GM12878 (cell line): ENCODE measurements around the gene EGR1. TPM values are rescaled to one million over a fixed set of nuclear protein-coding genes. Genes with fewer than 3 reads are reported as not detected.

Experiments used
- ATAC-seq: fragments of 200-7000 bp; cut with Tn5 transposase; 3 replicates; pipeline ENCODE4 v1.9.1; 2020; ENCODE audit warnings: mild to moderate bottlenecking, moderate library complexity
- BruUV-seq: library from RNA; stranded (reverse); fragments of 400-500 nt; replicated peaks from 2 replicates; lab custom pipeline; 2021; lab: Mats Ljungman, UMichigan
- CTCF ChIA-PET: fragments of 300-600 bp; sonication (Branson Sonifier 250); formaldehyde crosslinking; extraction: SDS; loops from one replicate; lab custom pipeline; 2021; ENCODE audit warnings: inconsistent platforms; lab: Yijun Ruan, JAX
- POLR2A ChIA-PET: fragments of 350-600 bp; formaldehyde crosslinking; extraction: SDS; loops from one replicate; lab custom pipeline; 2021; ENCODE audit warnings: inconsistent platforms; lab: Charles Lee
- RAD21 ChIA-PET: fragments of 300-600 bp; sonication (Branson Sonifier 250); formaldehyde crosslinking; loops from one replicate; lab custom pipeline; 2023; ENCODE audit warnings: antibody characterized with exemption; ENCODE audit not compliant: unreplicated experiment; lab: Charles Lee
- SMC1A ChIA-PET: fragments of 300-600 bp; sonication (Branson Sonifier 250); formaldehyde crosslinking; loops from one replicate; lab custom pipeline; 2023; ENCODE audit not compliant: unreplicated experiment, uncharacterized antibody; lab: Charles Lee
- DNase-seq: peaks from one replicate; pipeline ENCODE4 v3.0.0-alpha.2; 2011; ENCODE audit warnings: low read depth, low spot score
- FAIRE-seq: peaks from 3 replicates; lab custom pipeline; 2011; peaks lifted over from hg19 to GRCh38; lab: Jason Lieb, UNC
- H2AFZ ChIP-seq: 2 replicates; pipeline ENCODE4 v1.6.0; 2011; ENCODE audit warnings: low read depth, low read length, control low read depth; ENCODE audit not compliant: control insufficient read depth
- H3K27ac ChIP-seq: 2 replicates; pipeline ENCODE4 v1.5.1; 2011; ENCODE audit warnings: control low read depth; ENCODE audit not compliant: control insufficient read depth, insufficient read depth
- H3K27me3 ChIP-seq, 2 experiments: replicated peaks in 1 of 2; 2 replicates each; pipeline versions ENCODE4 v1.6.0 to v1.6.1; 2011; ENCODE audit warnings: low read length in 1 of 2; ENCODE audit not compliant: control insufficient read depth in 2 of 2, insufficient read depth in 2 of 2
- H3K36me3 ChIP-seq, 2 experiments: 2 replicates each; pipeline ENCODE4 v1.5.1; 2011; ENCODE audit warnings: low read length in 1 of 2; ENCODE audit not compliant: control insufficient read depth in 2 of 2, insufficient read depth in 2 of 2
- H3K4me1 ChIP-seq: 2 replicates; pipeline ENCODE4 v1.6.1; 2011; ENCODE audit warnings: mild to moderate bottlenecking, low read length, moderate library complexity, mixed read lengths; ENCODE audit not compliant: control insufficient read depth, insufficient read depth
- H3K4me2 ChIP-seq: 2 replicates; pipeline ENCODE4 v1.6.0; 2011; ENCODE audit warnings: control low read depth; ENCODE audit not compliant: control insufficient read depth, insufficient read depth
- H3K4me3 ChIP-seq: fragments of 200-600 bp; sonication (generic); 2 replicates; pipeline ENCODE4 v1.5.1; 2016
- H3K79me2 ChIP-seq: 2 replicates; pipeline ENCODE4 v1.6.0; 2011; ENCODE audit warnings: low read length; ENCODE audit not compliant: control insufficient read depth, insufficient read depth
- H3K9ac ChIP-seq: 2 replicates; pipeline ENCODE4 v1.8.0; 2011; ENCODE audit warnings: low read length, control low read depth, mixed read lengths; ENCODE audit not compliant: control insufficient read depth, insufficient read depth
- H3K9me3 ChIP-seq: replicated peaks from 3 replicates; pipeline ENCODE4 v1.5.1; 2011; ENCODE audit warnings: mild to moderate bottlenecking, low read length; ENCODE audit not compliant: control insufficient read depth, insufficient read depth
- H4K20me1 ChIP-seq: 2 replicates; pipeline ENCODE4 v1.6.0; 2011; ENCODE audit not compliant: control insufficient read depth, insufficient read depth
- CBX3 ChIP-seq: fragments of 200-600 bp; sonication (generic); IDR thresholded peaks from 2 replicates; pipeline ENCODE4 v1.6.1; 2016; ENCODE audit warnings: low read depth, borderline replicate concordance
- FOXK2 ChIP-seq: fragments of 450-650 bp; IDR thresholded peaks from 2 replicates; pipeline ENCODE4 v1.6.1; 2017; ENCODE audit warnings: mild to moderate bottlenecking, moderate library complexity
- GATAD2B ChIP-seq: fragments of 450-650 bp; conservative IDR thresholded peaks from 2 replicates; pipeline ENCODE4 v1.6.1; 2017; ENCODE audit warnings: low read depth, mild to moderate bottlenecking, moderate library complexity
- KDM1A ChIP-seq: fragments of 200-600 bp; sonication (generic); IDR thresholded peaks from 2 replicates; pipeline ENCODE4 v1.6.1; 2016; ENCODE audit warnings: borderline replicate concordance
- MTA3 ChIP-seq: IDR thresholded peaks from 2 replicates; pipeline ENCODE4 v1.6.1; 2012; ENCODE audit warnings: low read length, inconsistent platforms, borderline replicate concordance
- MXI1 ChIP-seq: fragments of 150-350 bp; IDR thresholded peaks from 2 replicates; pipeline ENCODE4 v1.6.1; 2011; ENCODE audit warnings: low read depth, mild to moderate bottlenecking, inconsistent platforms, low read length, improper control_type of control experiment
- POU2F2 ChIP-seq: IDR thresholded peaks from 3 replicates; pipeline ENCODE4 v1.6.1; 2011; ENCODE audit warnings: low read depth, mild to moderate bottlenecking, low read length, borderline replicate concordance
- RCOR1 ChIP-seq: conservative IDR thresholded peaks from 2 replicates; pipeline ENCODE4 v1.6.1; 2012; ENCODE audit warnings: low read depth, low read length, improper control_type of control experiment
- REST ChIP-seq: IDR thresholded peaks from 2 replicates; pipeline ENCODE4 v1.6.1; 2012; ENCODE audit warnings: mild to moderate bottlenecking, low read depth, low read length
- ZNF687 ChIP-seq: fragments of 450-650 bp; IDR thresholded peaks from 2 replicates; pipeline ENCODE4 v1.6.1; 2017; ENCODE audit warnings: mild to moderate bottlenecking, moderate library complexity
- WGBS: methylation state at CpG from one replicate; pipeline ENCODE4 v1.1.6; 2016; ENCODE audit warnings: low lambda C conversion rate; ENCODE audit not compliant: insufficient replicate concordance, insufficient coverage; ENCODE audit errors: missing lambda C conversion rate; 5-methylcytosine and 5-hydroxymethylcytosine counted together
- in situ Hi-C: fragments of 300-500 bp; cut with MboI; formaldehyde crosslinking; loops from 9 replicates; pipeline ENCODE4 v1.14.3; 2018; ENCODE audit warnings: mixed read lengths
- intact Hi-C: fragments of 100-400 bp; cut with micrococcal nuclease; formaldehyde crosslinking; loops from one replicate; pipeline ENCODE4 v1.14.2; 2022; ENCODE audit not compliant: unreplicated experiment
- polyA plus RNA-seq, 11 experiments: library from polyadenylated mRNA; depleted of rRNA in 4 of 11; unstranded in 6 of 11; stranded (reverse) in 5 of 11; fragments of >200 nt; fragmentation: Nextera tagmentation in 4 of 11; fragmentation: Illumina TruSeq in 1 of 11; extraction: Ambion mirVana in 4 of 11; extraction: Trizol in 1 of 11; gene quantifications; 1 replicate in 1 of 11; 2 replicates in 10 of 11; pipeline versions ENCODE4 v1.2.1 to v1.2.3, GENCODE V29; 2011 to 2016; ENCODE audit warnings: inconsistent platforms in 2 of 11, missing spikeins in 2 of 11, low read depth in 1 of 11
- total RNA-seq, 4 experiments: library from RNA; depleted of rRNA in 3 of 4; stranded (reverse); fragments of >200 nt in 3 of 4; fragmentation: Illumina TruSeq in 1 of 4; extraction: Trizol in 1 of 4; gene quantifications; 2 replicates each; pipeline versions ENCODE4 v1.2.1 to v1.2.3, GENCODE V29; 2013 to 2021
- TF ChIP-seq, protein P1 (sequence below): IDR thresholded peaks from 2 replicates; pipeline ENCODE4 v1.6.1; 2011; ENCODE audit warnings: borderline replicate concordance, low read depth, mild to moderate bottlenecking, moderate library complexity, mixed read lengths, low read length; ENCODE audit not compliant: insufficient read depth; ENCODE audit errors: extremely low read length

Gene EGR1
- total and polyA plus RNA-seq, 10 of the 15 experiments (the other 5 are each of a cell fraction or from before 2014, with no cell fraction given): 0.89 to 7.3 (median 2.5) TPM

GRCh38 chr5:138498376-138498775 is 33.1 kb downstream of the EGR1 start:
- ATAC-seq (no peak), DNase-seq (no peak), FAIRE-seq (no peak)
- no peaks in the 10 kb centered on the region for H3K9me3 ChIP-seq
- 52% methylated on average over 4 of the region's 4 CpGs for WGBS
- RAD21 ChIA-PET: interaction anchor here (0.8 kb wide), 1 partner anchor 10 kb away, joined by 4 read pairs; no protein-coding TSS in a partner anchor
- no peak overlapping the region for H2AFZ ChIP-seq
- POLR2A ChIA-PET: interaction anchor here (0.9 to 1.9 kb wide), 2 partner anchors 34 to 49 kb away, joined by 4 to 9 read pairs; partner anchors contain the start of gene EGR1
- H3K4me3 ChIP-seq: no peak overlapping the region
- H4K20me1 ChIP-seq: no peaks in the 10 kb centered on the region
- in situ Hi-C loops: no loop called here
- no peaks in the 10 kb centered on the region for H3K79me2 ChIP-seq
- BruUV-seq: no TSS peak
- no peak overlapping the region for H3K9ac ChIP-seq
- no peaks in the 10 kb centered on the region for H3K27me3 ChIP-seq
- no peak overlapping the region for H3K4me2 ChIP-seq
- CTCF ChIA-PET: interaction anchor here (1.0 to 3.5 kb wide), 5 partner anchors 17 to 49 kb away, joined by 3 to 29 read pairs (median 4); no protein-coding TSS in a partner anchor
- SMC1A ChIA-PET: interaction anchor here (0.8 kb wide), 1 partner anchor 159 kb away, joined by 5 read pairs; no protein-coding TSS in a partner anchor
- no peaks in the 10 kb centered on the region for H3K36me3 ChIP-seq
- no peaks in the 10 kb centered on the region for H3K4me1 ChIP-seq
- no peak overlapping the region for H3K27ac ChIP-seq
- TF ChIP-seq FOXK2 (no peak), ZNF687 (no peak), GATAD2B (no peak), REST (no peak), RCOR1 (no peak), CBX3 (no peak), MXI1 (no peak), POU2F2 (no peak), KDM1A (no peak), MTA3 (no peak)
- TF ChIP-seq, protein P1, sequence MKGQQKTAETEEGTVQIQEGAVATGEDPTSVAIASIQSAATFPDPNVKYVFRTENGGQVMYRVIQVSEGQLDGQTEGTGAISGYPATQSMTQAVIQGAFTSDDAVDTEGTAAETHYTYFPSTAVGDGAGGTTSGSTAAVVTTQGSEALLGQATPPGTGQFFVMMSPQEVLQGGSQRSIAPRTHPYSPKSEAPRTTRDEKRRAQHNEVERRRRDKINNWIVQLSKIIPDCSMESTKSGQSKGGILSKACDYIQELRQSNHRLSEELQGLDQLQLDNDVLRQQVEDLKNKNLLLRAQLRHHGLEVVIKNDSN: no peak
- intact Hi-C loops: no loop called here
